Measurements from ENCODE around the gene TMEM165.

Gene TMEM165

DNA sequence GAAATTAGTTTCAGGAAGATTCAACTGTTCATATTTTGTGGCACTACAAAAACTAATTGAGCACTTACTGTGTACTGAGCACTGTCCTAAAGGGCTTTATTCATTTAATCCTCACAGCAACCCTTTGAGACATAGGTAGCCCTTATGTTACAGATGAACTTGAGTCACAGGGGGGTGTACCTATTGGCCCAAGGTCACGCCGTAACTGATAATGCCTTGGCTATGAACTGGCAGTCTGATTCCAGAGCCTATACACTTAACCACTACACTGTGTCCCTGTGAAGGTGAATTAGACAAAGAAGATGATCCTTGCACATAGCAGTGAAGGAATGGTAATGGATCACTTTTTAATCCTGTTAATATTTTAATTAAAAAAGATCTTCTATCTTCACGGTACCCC, 12.0 kb downstream of the TMEM165 start:
- no peak for DNase-seq

DNA sequence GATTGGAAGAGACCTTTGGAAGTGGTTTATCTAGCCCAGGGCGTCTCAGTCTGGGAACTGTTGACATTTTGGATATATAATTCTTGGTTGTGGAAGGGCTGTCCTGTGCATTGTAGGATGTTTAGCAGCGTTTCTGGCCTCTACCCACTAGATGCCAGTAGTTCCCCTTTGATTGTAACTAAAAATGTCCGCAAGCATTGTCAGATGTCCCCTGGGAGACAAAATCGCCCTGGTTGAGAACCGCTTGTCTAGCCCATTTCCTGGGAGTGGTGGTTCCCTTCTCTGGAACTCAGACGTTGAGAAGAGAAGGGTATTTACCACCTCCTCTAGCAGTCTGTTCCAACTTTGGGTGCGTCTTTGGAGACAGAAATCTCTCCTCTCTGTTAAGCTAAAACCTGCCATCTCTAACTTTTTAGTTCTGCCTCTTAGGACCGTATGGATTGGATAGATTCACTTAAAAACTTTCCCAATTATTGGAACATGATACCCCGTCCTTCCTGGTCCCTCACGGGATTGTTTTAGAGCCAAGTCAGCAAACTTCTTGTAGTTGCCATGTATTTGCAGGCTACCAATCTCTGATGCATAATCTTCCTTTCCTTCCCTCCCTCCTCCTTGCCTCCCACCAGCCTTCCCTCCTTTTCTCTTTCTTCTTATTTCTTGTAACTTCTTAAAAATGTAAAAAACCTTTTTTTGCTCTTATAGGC, 13.9 kb downstream of the TMEM165 start:
- no peak for DNase-seq

DNA sequence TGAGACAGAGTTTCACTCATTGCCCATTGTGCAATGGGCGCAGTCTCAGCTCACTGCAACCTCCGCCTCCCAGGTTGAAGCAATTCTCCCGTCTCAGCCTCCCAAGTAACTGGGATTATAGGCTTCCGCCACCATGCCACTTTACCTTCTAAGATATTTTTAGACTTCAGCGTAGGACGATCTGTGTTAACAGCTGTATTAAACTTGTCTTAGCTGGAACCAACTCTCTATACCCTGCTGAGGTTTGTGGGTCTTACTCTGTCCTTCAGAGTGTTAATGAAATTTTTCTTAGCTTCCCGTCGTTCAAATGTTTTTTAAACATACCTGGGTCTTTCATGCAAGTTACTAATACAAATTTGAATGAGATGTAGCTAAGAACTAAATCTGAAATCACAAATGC, 14.7 kb downstream of the TMEM165 start:
- DNase-seq, result no peak

GRCh38 chr4:55411621-55412020, 15.9 kb downstream of the TMEM165 start:
- DNase-seq, result no peak

GRCh38 chr4:55416176-55416575, 20.4 kb downstream of the TMEM165 start:
- no peak for DNase-seq

DNA sequence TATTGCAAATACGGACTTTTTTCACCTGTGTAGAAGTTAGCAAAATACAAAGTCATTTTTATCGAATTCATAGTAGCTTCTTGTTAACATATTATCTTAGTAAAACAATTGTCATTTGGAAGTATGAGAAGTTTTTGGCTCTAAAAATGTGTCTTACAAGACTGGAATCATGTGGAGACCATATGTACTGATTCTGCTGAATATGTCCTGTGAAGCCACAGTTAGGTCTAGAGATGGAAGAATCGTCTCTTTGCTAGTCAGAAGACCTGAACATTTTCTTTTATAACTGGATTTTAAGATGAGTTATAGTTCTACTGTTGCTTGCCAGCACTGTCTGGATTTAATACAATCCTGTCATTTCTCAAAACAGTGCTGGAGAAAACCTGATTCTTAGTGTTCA, 29.0 kb downstream of the TMEM165 start:
- DNase-seq, result no peak

DNA sequence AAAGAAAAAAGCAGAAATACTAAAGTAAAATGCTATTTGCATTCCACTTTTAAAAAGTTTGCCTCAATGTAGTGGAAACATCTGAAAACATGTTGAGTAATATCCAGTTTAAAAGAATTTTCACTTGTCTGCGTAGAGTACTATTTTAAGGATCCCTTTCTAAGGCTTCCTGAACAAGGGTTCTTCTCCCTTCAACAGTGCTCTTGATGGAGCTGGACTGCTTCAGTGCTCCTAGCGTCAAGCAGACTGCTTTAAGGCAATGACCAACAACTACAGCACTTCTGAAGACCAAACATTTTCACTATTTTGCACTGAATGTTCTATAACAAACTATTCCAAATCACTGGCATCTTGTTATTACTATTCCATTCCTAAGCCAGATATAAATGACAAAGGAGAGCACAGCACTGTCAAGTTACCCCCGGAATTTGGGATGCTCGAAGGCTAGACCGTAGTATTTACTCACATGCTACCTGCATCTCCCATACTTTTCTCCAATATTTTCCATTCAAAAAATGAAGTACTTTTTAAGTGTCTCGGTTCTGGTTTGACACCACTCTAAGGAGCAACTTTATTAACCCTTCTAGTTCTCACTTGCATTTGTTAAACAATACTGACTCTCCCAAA, 36.1 kb downstream of the TMEM165 start:
- no peak for DNase-seq

DNA sequence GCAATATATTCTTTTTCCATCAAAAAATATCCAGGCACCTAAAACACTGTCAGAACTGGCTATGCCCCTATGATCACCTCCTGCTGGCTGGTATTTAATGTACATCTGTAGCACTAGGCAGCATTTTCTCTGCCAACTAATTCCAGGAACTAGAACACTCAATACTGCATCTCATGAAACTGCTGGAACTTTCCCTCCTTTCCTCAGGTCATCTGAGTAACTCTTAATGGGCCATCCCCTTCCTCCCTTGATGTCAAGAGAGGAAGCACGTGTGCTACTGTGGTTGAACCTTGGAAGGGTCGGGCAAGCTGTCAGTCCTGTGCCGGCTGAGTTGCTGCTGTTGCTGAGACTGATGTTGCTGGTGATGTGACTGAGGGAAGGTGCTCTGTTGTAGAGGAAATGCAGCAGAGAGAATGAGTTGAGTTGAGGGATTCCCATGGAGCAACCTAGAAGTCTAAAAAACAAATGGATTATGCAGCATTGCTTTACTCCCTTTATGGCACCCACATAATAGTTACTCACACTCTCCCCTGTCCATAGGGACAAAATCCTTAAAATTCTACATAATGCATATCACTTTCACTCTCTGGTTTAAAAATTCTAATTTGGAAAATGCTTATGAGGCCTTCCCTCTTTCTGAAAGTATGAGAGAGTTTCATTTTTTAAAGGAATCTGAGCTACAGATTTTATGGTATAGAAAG, 39.5 kb downstream of the TMEM165 start:
- no peak for DNase-seq

- DNase-seq, result no peak
Measured at GRCh38 chr4:55437356-55437796, 41.6 kb downstream of the TMEM165 start.

DNA sequence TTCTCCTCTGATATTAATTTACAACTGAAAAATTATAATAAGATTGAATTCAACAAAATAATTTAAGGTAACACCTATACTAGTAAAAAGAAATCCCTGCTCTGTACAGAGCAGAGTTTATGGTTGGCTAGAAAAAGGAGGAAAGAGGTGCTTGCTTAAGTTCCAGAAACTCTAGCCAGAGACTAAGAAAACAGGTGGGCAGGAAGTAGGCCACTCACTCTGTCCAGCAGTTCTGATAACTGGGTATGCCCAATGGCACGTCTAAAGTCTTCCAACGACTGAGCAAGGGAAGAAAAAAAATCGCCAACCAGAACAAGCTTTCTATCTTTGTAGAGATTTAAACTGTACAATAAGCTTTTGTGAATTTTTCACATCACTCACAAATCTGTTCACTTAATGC, 42.1 kb downstream of the TMEM165 start:
- DNase-seq, result no peak

DNA sequence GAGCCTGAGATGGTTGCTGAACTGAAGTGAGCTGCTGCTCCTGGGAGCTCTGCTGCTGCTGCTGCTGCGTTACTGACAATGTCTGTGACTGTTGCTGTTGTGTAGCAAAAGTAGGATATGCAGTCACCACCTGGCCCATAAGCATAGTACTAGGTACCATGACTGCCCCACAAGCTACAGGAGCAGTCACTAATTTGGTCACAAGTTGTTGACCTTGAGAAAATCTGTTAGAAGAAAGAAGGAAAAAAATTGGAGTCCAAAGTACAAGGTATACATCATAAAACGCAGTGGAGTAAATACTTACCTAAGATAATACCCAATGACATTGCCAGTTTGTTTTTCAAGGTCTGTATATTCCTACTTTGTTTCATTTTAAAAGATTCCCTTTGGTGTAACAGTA, 42.6 kb downstream of the TMEM165 start:
- no peak for DNase-seq

DNA sequence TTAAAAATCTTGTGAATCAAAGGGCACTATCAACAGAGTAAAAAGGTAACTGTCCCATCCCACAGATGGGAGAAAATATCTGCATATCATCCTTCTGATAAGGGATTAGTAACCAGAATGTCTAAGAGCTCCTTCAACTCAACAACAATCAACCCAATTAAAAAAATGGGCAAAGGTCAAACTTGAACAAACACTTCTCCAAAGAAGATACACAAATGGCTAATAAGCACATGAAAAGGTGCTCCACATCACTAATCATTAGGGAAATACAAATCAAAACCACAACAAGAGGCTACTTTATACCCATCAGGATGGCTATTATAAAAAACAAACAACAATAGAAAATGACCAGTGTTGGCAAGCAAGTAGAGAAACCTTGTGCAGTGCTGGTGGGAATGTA, 43.3 kb downstream of the TMEM165 start:
- no peak for DNase-seq

GRCh38 chr4:55440786-55441185, 45.0 kb downstream of the TMEM165 start:
- DNase-seq, result no peak

GRCh38 chr4:55442541-55442940, 46.8 kb downstream of the TMEM165 start:
- DNase-seq, result no peak

GRCh38 chr4:55444827-55445226, 49.1 kb downstream of the TMEM165 start:
- no peak for DNase-seq

DNA sequence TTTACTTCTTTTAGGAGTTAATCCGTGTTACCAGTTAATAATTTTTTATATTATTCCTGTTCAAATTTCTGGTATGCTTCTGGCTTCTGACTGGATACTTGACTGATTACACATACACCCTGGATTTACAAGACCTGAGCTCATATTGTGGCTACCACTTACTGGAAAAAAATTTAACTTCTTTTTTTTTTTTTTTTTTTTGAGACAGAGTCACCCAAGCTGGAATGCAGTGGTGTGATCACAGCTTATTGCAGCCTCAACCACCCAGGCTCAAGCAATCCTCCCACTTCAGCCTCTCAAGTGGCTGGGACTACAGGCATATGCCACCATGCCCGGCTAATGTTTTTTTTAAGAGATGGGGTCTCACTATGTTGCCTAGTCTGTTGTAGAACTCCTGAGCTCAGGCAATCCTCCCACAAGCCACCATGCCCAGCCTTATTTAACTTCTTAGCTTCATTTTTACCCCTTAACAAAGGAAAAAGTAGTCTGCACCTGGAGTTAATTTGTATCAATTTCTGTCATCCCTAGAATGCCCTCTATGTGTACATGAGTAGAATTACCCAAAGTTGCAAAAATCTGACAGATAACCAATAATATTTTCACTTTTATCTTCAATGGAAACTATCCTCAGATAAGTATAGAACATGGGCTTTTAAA, 50.3 kb downstream of the TMEM165 start:
- DNase-seq, result no peak

- no peak for DNase-seq
Measured at GRCh38 chr4:55446578-55446922, 50.8 kb downstream of the TMEM165 start.

DNA sequence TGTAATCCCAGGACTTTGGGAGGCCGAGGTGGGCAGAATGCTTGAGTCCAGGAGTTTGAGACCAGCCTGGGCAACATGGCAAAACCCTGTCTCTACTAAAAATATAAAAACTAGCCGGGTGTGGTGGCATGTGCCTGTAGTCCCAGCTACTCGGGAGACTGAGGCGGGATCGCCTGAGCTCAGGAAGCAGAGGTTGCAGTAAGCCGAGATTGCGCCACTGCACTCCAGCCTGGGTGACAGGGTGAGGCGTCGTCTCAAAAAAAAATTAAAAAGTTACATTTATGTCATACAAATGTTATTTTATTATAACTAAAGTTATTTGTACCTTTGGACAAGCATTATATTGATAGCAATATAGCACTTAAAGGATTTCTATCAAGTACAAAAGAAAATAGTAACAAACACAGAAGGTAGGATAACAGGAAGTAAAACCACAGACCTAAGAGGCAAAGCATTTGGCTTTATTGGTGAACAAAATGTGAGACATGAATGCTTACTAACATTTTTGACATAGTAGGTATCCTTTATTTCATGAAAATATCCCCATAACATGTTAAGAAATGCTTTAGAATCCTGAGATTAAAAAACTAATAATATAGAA, 51.5 kb downstream of the TMEM165 start:
- DNase-seq, result no peak

DNA sequence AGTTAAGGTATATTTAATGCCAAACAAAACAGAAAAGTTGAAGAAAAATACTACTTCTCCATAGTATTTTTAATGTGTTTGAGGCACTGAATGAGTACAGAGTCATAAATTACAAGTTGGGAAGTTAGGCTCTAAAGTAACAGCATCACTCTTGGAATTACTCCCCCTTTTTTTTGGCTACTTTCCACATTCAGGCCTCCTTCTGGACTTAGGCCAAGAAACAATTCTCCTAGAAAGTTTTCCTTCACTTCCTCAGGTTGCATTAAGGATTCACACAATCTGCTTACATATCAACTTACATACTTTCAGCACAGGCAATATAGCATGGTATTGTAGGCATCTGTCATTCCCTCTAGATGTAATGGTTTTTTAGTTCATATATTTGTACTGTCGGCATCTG, 52.1 kb downstream of the TMEM165 start:
- no peak for DNase-seq

DNA sequence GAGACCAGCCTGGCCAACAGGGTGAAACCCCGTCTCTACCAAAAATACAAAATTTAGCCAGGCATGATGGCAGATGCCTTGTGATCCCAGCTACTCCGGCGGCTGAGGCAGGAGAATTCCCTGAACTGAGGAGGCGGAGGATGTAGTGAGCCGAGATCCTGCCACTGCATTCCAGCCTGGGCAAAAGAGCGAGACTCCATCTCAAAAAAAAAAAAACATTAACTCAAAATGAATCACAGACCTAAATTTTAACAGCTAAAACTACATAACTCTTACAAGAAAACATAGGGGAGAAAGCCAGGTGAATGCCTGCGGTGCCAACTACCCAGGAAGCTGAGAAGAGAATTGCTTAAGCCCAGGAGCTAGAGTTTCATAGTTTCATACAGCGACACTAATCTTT, 54.8 kb downstream of the TMEM165 start:
- no peak for DNase-seq

GRCh38 chr4:55458164-55458563, 62.4 kb downstream of the TMEM165 start:
- no peak for DNase-seq

DNA sequence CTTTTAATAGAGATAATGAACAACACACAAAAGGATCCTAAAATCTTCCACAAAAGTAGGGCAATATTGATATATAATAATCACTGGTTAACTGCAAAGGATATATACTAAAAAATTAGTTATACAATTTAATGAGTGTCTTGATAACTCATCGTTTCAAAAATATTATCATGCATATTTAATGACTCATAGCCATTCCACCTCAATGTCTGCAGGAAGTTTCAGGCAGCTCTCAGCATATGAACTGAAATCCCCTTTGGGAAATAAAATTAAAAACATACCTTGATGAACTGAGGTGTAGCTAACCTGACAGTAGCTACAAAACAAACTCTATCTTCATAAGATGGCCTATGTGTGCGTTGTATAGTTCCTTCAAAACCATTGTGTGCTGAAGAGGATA, 62.9 kb downstream of the TMEM165 start:
- DNase-seq, result no peak

DNA sequence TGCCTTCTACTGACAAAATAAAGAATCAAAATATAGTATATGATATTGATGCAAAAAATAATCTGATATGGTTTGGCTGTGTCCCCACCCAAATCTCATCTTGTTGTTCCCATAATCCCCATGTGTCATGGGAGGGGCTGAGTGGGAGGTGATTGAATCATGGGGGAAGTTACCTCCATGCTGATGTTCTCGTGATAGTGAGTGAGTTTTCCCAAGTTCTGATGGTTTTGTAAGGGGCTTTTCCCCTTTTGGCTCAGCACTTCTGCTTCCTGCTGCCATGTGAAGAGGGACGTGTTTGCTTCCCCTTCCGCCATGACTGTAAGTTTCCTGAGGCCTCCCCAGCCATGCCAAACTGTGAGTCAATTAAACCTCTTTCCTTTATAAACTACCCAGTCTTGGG, 70.2 kb downstream of the TMEM165 start:
- DNase-seq, result no peak

DNA sequence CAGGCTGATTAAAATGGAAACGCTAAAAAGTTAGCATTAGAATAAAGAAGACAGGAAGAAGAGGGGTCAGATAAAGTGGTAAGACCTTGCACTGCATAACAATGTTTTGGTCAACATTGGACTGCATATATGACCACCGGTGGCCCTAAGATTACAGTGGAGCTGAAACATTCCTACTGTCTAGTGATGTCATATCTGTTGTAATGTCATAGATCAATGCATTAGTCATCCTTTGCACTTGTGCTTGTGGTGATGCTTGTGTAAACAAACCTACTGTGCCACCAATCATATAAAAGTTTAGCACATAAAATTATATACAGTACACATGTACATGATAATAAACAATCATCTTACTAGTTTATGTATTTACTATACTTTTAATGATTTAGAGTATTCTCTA, 73.0 kb downstream of the TMEM165 start:
- no peak for DNase-seq

Measured in NCI-H1436 treated with DMSO at 0.1 percent for 48 hours (cell line).